IMR-90 (cell line): ENCODE results near the gene CFAP251. TPM values are rescaled to one million over a fixed set of nuclear protein-coding genes. Genes with fewer than 3 reads are reported as not detected.
A peak's percentile ranks its signal among the peaks of the same experiment; 100 is the strongest.

Source experiments
- ATAC-seq: fragments of 200-7000 bp; cut with Tn5 transposase; 2 replicates; pipeline ENCODE4 v1.9.1; 2020; ENCODE audit warnings: low read depth, mild to moderate bottlenecking, moderate library complexity
- BruUV-seq: library from RNA; stranded (reverse); fragments of 400-500 nt; replicated peaks from 2 replicates; lab custom pipeline; 2021; lab: Mats Ljungman, UMichigan
- CTCF ChIA-PET: fragments of 300-600 bp; formaldehyde crosslinking; extraction: SDS; loops from one replicate; lab custom pipeline; 2021; ENCODE audit warnings: antibody characterized with exemption; lab: Yijun Ruan, JAX
- POLR2A ChIA-PET: fragments of 300-600 bp; sonication (Branson Sonifier 250); formaldehyde crosslinking; loops from one replicate; lab custom pipeline; 2022; ENCODE audit warnings: antibody characterized with exemption; ENCODE audit not compliant: unreplicated experiment; lab: Charles Lee
- DNase-seq: peaks from one replicate; pipeline ENCODE4 v3.0.0; 2013
- H2AFZ ChIP-seq: replicated peaks from 2 replicates; pipeline ENCODE3; 2013; ENCODE audit warnings: low read length, mild to moderate bottlenecking; ENCODE audit not compliant: poor library complexity
- H2AK5ac ChIP-seq: 2 replicates; pipeline ENCODE4 v1.6.1; 2013; ENCODE audit warnings: low read depth, low read length, inconsistent platforms
- H2AK9ac ChIP-seq: replicated peaks from 2 replicates; pipeline ENCODE3; 2013; ENCODE audit warnings: mild to moderate bottlenecking, low read depth, low read length, moderate library complexity; ENCODE audit not compliant: poor library complexity
- H2BK120ac ChIP-seq: 2 replicates; pipeline ENCODE4 v1.6.1; 2013; ENCODE audit warnings: low read depth, low read length, inconsistent platforms
- H2BK15ac ChIP-seq: 3 replicates; pipeline ENCODE4 v1.6.1; 2013; ENCODE audit warnings: low read depth, low read length, inconsistent platforms
- H2BK20ac ChIP-seq: 2 replicates; pipeline ENCODE4 v1.6.1; 2013; ENCODE audit warnings: low read depth, mild to moderate bottlenecking, inconsistent platforms, low read length, moderate library complexity
- H2BK5ac ChIP-seq: 2 replicates; pipeline ENCODE4 v1.6.1; 2013; ENCODE audit warnings: mild to moderate bottlenecking, low read depth, low read length, inconsistent platforms; ENCODE audit not compliant: poor library complexity, severe bottlenecking
- H3K14ac ChIP-seq: replicated peaks from 2 replicates; pipeline ENCODE4 v1.6.1; 2013; ENCODE audit warnings: low read depth, low read length, inconsistent platforms
- H3K18ac ChIP-seq: 2 replicates; pipeline ENCODE4 v1.6.1; 2013; ENCODE audit warnings: low read depth, low read length, control low read depth
- H3K23ac ChIP-seq: 2 replicates; pipeline ENCODE4 v1.6.1; 2013; ENCODE audit warnings: low read depth, low read length, inconsistent platforms
- H3K27ac ChIP-seq: 2 replicates; pipeline ENCODE4 v1.5.1; 2013; ENCODE audit warnings: mild to moderate bottlenecking, control low read depth, low read length; ENCODE audit not compliant: insufficient read depth
- H3K27me3 ChIP-seq: 2 replicates; pipeline ENCODE4 v1.6.1; 2013; ENCODE audit warnings: low read length; ENCODE audit not compliant: control insufficient read depth, insufficient read depth
- H3K36me3 ChIP-seq: 2 replicates; pipeline ENCODE4 v1.6.1; 2013; ENCODE audit warnings: low read length, mixed read lengths; ENCODE audit not compliant: control insufficient read depth, insufficient read depth
- H3K4ac ChIP-seq: 2 replicates; pipeline ENCODE4 v1.6.1; 2013; ENCODE audit warnings: low read depth, low read length, inconsistent platforms
- H3K4me1 ChIP-seq: 2 replicates; pipeline ENCODE4 v1.6.1; 2013; ENCODE audit warnings: low read length, mixed read lengths; ENCODE audit not compliant: control insufficient read depth, insufficient read depth
- H3K4me2 ChIP-seq: 2 replicates; pipeline ENCODE4 v1.6.1; 2013; ENCODE audit warnings: low read depth, mild to moderate bottlenecking, control low read depth, low read length, moderate library complexity
- H3K4me3 ChIP-seq: 2 replicates; pipeline ENCODE4 v1.5.1; 2013; ENCODE audit warnings: low read depth, mild to moderate bottlenecking, control low read depth, low read length, moderate library complexity; ENCODE audit not compliant: insufficient read depth
- H3K56ac ChIP-seq: 2 replicates; pipeline ENCODE4 v1.6.1; 2013; ENCODE audit warnings: low read length, inconsistent platforms; ENCODE audit not compliant: insufficient read depth; ENCODE audit errors: extremely low read depth
- H3K79me1 ChIP-seq, 2 experiments: 2 replicates each; pipeline ENCODE4 v1.6.1; 2013; ENCODE audit warnings: low read length in 2 of 2, inconsistent platforms in 1 of 2, low read depth in 1 of 2
- H3K9ac ChIP-seq: 2 replicates; pipeline ENCODE4 v1.6.1; 2013; ENCODE audit warnings: low read depth, low read length, control low read depth
- H3K9me1 ChIP-seq: 2 replicates; pipeline ENCODE4 v1.6.1; 2013; ENCODE audit warnings: low read length, inconsistent platforms; ENCODE audit not compliant: insufficient read depth
- H3K9me3 ChIP-seq: 2 replicates; pipeline ENCODE4 v1.6.1; 2013; ENCODE audit warnings: low read length; ENCODE audit not compliant: control insufficient read depth, insufficient read depth
- H4K20me1 ChIP-seq: 2 replicates; pipeline ENCODE4 v1.6.1; 2013; ENCODE audit warnings: low read length, inconsistent platforms; ENCODE audit not compliant: insufficient read depth
- H4K5ac ChIP-seq: 2 replicates; pipeline ENCODE4 v1.6.1; 2013; ENCODE audit warnings: mild to moderate bottlenecking, low read depth, low read length, control low read depth
- H4K8ac ChIP-seq, 2 experiments: 2 replicates each; pipeline ENCODE4 v1.6.1; 2013; ENCODE audit warnings: low read depth in 2 of 2, low read length in 2 of 2, control low read depth in 1 of 2, inconsistent platforms in 1 of 2
- H4K91ac ChIP-seq: 2 replicates; pipeline ENCODE4 v1.6.1; 2013; ENCODE audit warnings: low read depth, low read length, inconsistent platforms; ENCODE audit not compliant: insufficient read depth
- CEBPB ChIP-seq: IDR thresholded peaks from 2 replicates; pipeline ENCODE4 v1.6.1; 2012; ENCODE audit warnings: low read depth, low read length, improper control_type of control experiment
- CHD1 ChIP-seq: IDR thresholded peaks from 2 replicates; pipeline ENCODE4 v1.6.1; 2012; ENCODE audit warnings: low read depth, low read length, improper control_type of control experiment
- ELK1 ChIP-seq: fragments of 150-350 bp; IDR thresholded peaks from 2 replicates; pipeline ENCODE4 v1.6.1; 2016; ENCODE audit warnings: low read depth, mild to moderate bottlenecking, low read length, moderate library complexity, borderline replicate concordance
- FOS ChIP-seq: fragments of 150-350 bp; IDR thresholded peaks from 2 replicates; pipeline ENCODE4 v1.6.1; 2016; ENCODE audit warnings: low read depth, low read length
- MAFK ChIP-seq: IDR thresholded peaks from 2 replicates; pipeline ENCODE4 v1.6.1; 2012; ENCODE audit warnings: low read depth, low read length, improper control_type of control experiment
- MAZ ChIP-seq: IDR thresholded peaks from 2 replicates; pipeline ENCODE4 v1.6.1; 2012; ENCODE audit warnings: low read depth, mild to moderate bottlenecking, low read length, improper control_type of control experiment, moderate library complexity, borderline replicate concordance
- MXI1 ChIP-seq: IDR thresholded peaks from 2 replicates; pipeline ENCODE4 v1.6.1; 2012; ENCODE audit warnings: low read depth, mild to moderate bottlenecking, low read length, moderate library complexity, borderline replicate concordance
- POLR2A ChIP-seq: IDR thresholded peaks from 2 replicates; pipeline ENCODE4 v1.6.1; 2012; ENCODE audit warnings: mild to moderate bottlenecking, low read depth, low read length
- RAD21 ChIP-seq: IDR thresholded peaks from 2 replicates; pipeline ENCODE4 v1.6.1; 2012; ENCODE audit warnings: low read length, improper control_type of control experiment
- RCOR1 ChIP-seq: IDR thresholded peaks from 2 replicates; pipeline ENCODE4 v1.6.1; 2012; ENCODE audit warnings: mild to moderate bottlenecking, low read length, improper control_type of control experiment; ENCODE audit not compliant: insufficient replicate concordance
- RFX5 ChIP-seq: IDR thresholded peaks from 2 replicates; pipeline ENCODE4 v1.8.0; 2012; ENCODE audit warnings: low read depth, mild to moderate bottlenecking, low read length, moderate library complexity
- WGBS, 2 experiments: methylation state at CpG; one replicate each; pipeline versions ENCODE4 v1.1.5 to v1.1.7; 2013; ENCODE audit warnings: missing lambda C conversion rate in 2 of 2; ENCODE audit not compliant: insufficient read length in 1 of 2; ENCODE audit errors: extremely low coverage in 2 of 2; 5-methylcytosine and 5-hydroxymethylcytosine counted together
- dilution Hi-C: fragments of 300-500 bp; cut with HindIII; formaldehyde crosslinking; loops from one replicate; pipeline ENCODE4 v1.14.3; 2018; ENCODE audit warnings: low sequenced_read_pairs; ENCODE audit not compliant: unreplicated experiment
- in situ Hi-C: fragments of 300-500 bp; cut with MboI; formaldehyde crosslinking; loops from 3 replicates; pipeline ENCODE4 v1.14.3; 2019; ENCODE audit warnings: low sequenced_read_pairs, inconsistent platforms, mixed read lengths
- intact Hi-C: fragments of 100-400 bp; cut with micrococcal nuclease; formaldehyde crosslinking; loops from 2 replicates; pipeline ENCODE4 v1.10.0; 2022
- polyA plus RNA-seq, 3 experiments: library from polyadenylated mRNA; depleted of rRNA; stranded (reverse); fragments of >200 nt; gene quantifications; 2 replicates each; pipeline ENCODE4 v1.2.3, GENCODE V29; 2012; ENCODE audit warnings: low replicate concordance in 1 of 3
- total RNA-seq: library from RNA; depleted of rRNA; stranded (reverse); fragments of >200 nt; gene quantifications from 2 replicates; pipeline ENCODE4 v1.2.3, GENCODE V29; 2012
- TF ChIP-seq, protein P1 (sequence below): fragments of 150-350 bp; IDR thresholded peaks from 2 replicates; pipeline ENCODE4 v1.6.1; 2017; ENCODE audit warnings: mild to moderate bottlenecking, antibody characterized with exemption, low read length, low read depth

The CFAP251 gene
- total and polyA plus RNA-seq, 2 of the 4 experiments (the other 2 are of a cell fraction): 7.8 to 9.1 TPM

DNA sequence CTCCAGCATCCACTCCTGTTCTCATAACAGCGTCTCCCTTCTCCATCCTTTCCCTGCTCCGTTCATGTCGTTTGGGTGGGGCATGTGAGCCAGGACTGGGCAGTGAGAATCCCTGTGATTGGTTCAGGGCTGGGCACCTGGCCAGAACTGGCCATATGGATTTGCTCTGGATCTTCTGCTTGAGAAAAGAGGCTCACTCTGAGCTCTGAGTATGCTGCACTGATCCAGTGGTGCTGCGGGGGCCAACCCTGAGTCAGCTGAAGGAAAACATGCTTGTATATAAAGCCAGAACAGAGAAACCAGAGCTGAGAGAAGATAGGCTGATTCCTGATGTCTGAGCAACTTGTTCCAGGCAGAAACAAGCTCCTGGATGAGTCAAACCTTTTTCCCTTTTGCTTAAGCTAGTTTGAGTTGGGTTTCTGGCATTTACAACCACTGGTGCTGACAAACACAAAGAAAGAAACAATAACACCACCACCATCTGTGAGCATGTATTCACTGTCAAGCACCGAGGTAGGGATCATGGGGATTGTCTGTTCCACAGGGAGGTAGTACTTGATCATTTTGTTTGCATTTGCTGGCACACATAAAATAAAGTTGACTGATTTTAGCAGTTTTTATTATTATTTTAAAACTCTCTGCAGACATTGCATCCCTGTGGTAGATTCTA is 45.7 kb upstream of the CFAP251 start:
- ChIA-PET CTCF (interaction anchor here (0.5 to 1.4 kb wide), 6 partner anchors 11 to 87 kb away, joined by 3 to 6 read pairs (median 4); partner anchors contain the start of genes HPD and PSMD9), POLR2A (interaction anchor here (1.5 kb wide), 1 partner anchor 16 kb away, joined by 5 read pairs; the partner anchor contains the start of gene PSMD9)
- dilution Hi-C loops: no loop called here
- no peak overlapping the region for H2BK15ac ChIP-seq
- WGBS, 2 experiments: 0% methylated on average over 1 of the region's 5 CpGs; no CpG with 5 or more reads in 1 of the 2 experiments
- in situ Hi-C loops: no loop called here
- peak overlapping the region; percentile 76 for H2BK5ac ChIP-seq
- H3K79me1 ChIP-seq: no peaks in the 10 kb centered on the region
- 0 out of 2 replicates have a peak overlapping the region, but pooled peaks have one; percentile 3 for H4K91ac ChIP-seq
- no TSS peak for BruUV-seq
- peak overlapping the region; percentile 68 for H3K4ac ChIP-seq
- ATAC-seq (peak; percentile 99), DNase-seq (peak; percentile 99)
- TF ChIP-seq MXI1 (0 out of 2 replicates have a peak, but pooled peaks have one; percentile 25), CHD1 (no peak), RCOR1 (no peak), CEBPB (peak; percentile 35; the same call in 1 of the 2 replicates), RAD21 (peak; percentile 1; the same call in 1 of the 2 replicates), POLR2A (no peak), MAFK (peak; percentile 50), ELK1 (no peak), MAZ (peak; percentile 62; the same call in 1 of the 2 replicates), FOS (peak; percentile 75), RFX5 (no peak)
- TF ChIP-seq, protein P1, sequence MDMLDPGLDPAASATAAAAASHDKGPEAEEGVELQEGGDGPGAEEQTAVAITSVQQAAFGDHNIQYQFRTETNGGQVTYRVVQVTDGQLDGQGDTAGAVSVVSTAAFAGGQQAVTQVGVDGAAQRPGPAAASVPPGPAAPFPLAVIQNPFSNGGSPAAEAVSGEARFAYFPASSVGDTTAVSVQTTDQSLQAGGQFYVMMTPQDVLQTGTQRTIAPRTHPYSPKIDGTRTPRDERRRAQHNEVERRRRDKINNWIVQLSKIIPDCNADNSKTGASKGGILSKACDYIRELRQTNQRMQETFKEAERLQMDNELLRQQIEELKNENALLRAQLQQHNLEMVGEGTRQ: peak; percentile 68; the same call in 1 of the 2 replicates
- peak overlapping the region; percentile 94 for H3K27ac ChIP-seq
- intact Hi-C loops: loop anchor here (5.0 kb wide), 1 partner anchor 35 kb away; no protein-coding TSS in a partner anchor
- H3K9me1 ChIP-seq: peaks cover 11% of the 10 kb centered on the region; the same call in 1 of the 2 replicates
- peaks cover 4% of the 10 kb centered on the region for H3K4me1 ChIP-seq
- H3K27me3 ChIP-seq: no peaks in the 10 kb centered on the region
- no peak overlapping the region for H2AK9ac ChIP-seq
- H4K20me1 ChIP-seq: peaks cover 6% of the 10 kb centered on the region
- H3K9me3 ChIP-seq: no peaks in the 10 kb centered on the region
- H3K23ac ChIP-seq: peak overlapping the region; percentile 84; the same call in 1 of the 2 replicates
- H2BK120ac ChIP-seq: peak overlapping the region; percentile 86
- 0 out of 2 replicates have a peak overlapping the region, but pooled peaks have one; percentile 5 for H3K56ac ChIP-seq
- no peaks in the 10 kb centered on the region for H3K36me3 ChIP-seq
- peak overlapping the region in 1 of 2 experiments; percentile 84; a peak in 2 of 4 replicates for H4K8ac ChIP-seq
- H4K5ac ChIP-seq: peak overlapping the region; percentile 77; the same call in 1 of the 2 replicates
- H3K18ac ChIP-seq: peak overlapping the region; percentile 8; the same call in 1 of the 2 replicates
- H2BK20ac ChIP-seq: peak overlapping the region; percentile 21; the same call in 1 of the 2 replicates
- H3K9ac ChIP-seq: 0 out of 2 replicates have a peak overlapping the region, but pooled peaks have one; percentile 50
- no peak overlapping the region for H3K4me3 ChIP-seq
- 0 out of 2 replicates have a peak overlapping the region, but pooled peaks have one; percentile 64 for H3K14ac ChIP-seq
- H2AK5ac ChIP-seq: peak overlapping the region; percentile 71; the same call in 1 of the 2 replicates
- H2AFZ ChIP-seq: peak overlapping the region; percentile 73
- H3K4me2 ChIP-seq: peak overlapping the region; percentile 47
